ENCODE results near the gene ARL2BP.
A peak's percentile ranks its signal among the peaks of the same experiment; 100 is the strongest.
"Not testable (repeated sequence)": the region's sequence is repeated elsewhere in the genome, so short reads cannot be mapped to it uniquely, and the experiment has no call there.

Gene ARL2BP

DNA sequence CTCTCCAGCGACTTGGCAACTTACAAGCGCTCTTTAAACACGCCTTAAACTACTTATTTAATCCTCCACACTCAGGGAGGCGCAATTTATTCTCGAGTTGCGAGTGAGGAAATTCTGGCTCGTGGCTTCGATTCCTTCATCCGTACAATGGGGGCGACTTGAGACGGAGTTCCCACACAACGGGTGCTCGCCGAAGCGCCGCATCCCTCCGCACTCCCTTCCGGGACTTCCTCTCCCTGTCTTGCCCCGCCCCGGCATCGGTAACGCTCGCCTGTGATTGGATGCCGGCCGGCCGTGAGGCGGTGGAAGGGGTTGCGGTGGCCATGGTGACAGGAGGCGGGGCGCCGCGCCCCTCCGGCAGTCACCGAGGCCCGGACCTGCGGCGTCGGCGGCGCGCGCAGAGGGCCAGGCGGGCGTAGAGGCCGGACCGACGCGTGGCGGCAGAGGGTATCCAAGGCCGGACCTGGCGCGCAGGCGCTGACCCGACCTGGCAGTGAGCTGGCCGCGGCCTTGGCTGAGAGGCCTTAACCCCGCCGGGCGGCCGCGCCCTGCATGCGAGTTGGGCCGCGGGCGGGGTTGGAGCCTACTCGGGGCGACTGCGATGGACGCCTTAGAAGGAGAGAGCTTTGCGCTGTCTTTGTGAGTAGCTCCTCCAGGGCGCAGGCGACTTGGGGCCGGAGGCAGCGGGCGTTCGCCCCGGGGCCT, at the start of gene ARL2BP:
TSS of gene ARL2BP (plus strand) at position 493 of the 705 bp plus-strand sequence. CDS start at position 602, 109 bp downstream.
- DNase-seq = peak; percentile 96

DNA sequence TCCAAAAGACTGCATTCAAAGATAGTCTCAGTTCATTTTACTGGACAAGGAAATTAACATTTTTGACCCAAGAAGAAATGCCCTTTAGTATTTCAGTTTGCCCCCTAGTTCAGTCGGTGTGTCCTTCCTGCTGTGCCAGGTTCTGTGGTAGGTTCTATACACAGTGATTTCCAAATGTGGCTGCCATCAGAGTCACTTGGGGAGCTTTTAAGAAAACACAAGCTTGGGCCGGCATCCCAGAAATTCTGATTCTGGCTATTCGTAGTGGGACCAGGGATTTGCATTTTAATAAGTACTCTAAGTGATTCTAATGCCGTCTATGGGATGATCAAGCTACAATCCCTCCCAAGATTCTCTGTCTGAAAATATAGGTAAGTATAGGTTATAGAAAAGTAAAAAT, 48.8 kb upstream of the ARL2BP start:
- DNase-seq = no peak

DNA sequence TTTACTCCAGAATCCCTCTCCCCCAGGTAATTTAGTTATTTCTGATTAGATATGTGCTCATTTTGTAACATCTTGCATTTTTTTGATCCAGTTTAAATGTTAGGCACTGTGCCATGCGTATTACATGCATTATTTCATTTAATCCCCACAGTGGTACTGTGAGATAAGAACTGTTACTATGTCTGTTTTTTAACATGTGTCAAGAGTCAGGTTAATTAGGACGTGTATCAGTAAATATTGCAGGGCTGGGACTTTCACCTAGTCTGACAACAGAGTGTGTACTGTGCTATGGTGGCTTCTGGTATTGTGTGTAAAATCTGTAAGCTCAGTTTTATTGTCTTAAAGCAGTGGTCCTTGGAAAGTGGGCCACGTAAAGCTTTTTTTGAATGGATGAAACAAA, 48.3 kb upstream of the ARL2BP start:
- DNase-seq = no peak

DNA sequence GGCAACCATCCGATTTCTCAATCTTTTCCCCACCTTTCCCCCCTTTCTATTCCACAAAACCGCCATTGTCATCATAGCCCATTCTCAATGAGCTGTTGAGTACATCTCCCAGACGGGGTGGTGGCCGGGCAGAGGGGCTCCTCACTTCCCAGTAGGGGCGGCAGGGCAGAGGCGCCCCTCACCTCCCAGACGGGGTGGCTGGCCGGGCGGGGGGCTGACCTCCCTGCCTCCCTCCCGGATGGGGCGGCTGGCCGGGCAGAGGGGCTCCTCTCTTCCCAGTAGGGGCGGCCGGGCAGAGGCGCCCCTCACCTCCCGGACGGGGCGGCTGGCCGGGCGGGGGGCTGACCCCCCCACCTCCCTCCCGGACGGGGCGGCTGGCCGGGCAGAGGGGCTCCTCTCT, 44.7 kb upstream of the ARL2BP start:
- not testable (repeated sequence) for DNase-seq

DNA sequence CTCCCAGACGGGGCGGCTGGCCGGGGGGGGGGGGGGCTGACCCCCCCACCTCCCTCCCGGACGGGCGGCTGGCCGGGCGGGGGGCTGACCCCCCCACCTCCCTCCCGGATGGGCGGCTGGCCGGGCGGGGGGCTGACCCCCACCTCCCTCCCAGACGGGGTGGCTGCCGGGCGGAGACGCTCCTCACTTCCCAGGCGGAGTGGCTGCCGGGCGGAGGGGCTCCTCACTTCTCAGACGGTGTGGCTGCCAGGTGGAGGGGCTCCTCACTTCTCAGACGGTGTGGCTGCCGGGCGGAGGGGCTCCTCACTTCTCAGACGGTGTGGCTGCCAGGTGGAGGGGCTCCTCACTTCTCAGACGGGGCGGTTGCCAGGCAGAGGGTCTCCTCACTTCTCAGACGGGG, 44.1 kb upstream of the ARL2BP start:
- not testable (repeated sequence) for DNase-seq

DNA sequence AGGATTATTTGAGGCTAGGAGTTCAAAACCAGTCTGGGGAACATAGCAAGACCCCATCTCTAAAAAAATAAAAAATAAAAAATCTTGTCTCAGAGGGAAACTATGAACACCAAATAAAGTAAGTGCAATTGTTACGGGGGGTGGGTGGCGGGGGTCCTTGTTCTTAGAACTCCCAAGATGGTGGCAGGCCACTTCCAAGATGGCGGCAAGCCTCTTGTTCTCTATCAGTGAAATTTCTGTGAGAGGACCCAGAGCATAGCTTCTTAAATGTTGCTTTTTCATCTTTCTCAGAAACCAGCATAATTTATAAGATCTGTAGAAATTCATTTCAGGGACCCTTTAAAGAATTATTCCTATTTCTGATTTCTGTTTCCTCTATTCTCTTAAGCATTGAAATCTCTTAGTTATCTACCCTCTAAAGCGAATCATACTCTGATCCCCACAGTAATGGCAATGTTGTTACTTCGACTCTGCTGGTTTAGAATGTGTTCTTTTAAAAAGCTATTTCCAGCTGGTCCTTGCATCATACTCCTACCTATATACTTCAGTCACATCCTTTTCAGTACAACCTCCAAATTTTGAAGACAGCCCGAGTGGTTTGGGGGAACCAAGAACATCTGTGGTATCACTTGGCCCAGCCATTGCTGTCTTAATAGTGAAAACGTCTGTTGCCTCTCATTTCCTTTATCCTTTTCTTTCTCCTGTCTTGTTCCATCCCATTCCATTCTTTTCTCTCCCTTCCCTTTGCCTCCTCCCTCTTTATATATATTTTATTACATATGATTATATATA, 42.8 kb upstream of the ARL2BP start:
- no peak for DNase-seq

DNA sequence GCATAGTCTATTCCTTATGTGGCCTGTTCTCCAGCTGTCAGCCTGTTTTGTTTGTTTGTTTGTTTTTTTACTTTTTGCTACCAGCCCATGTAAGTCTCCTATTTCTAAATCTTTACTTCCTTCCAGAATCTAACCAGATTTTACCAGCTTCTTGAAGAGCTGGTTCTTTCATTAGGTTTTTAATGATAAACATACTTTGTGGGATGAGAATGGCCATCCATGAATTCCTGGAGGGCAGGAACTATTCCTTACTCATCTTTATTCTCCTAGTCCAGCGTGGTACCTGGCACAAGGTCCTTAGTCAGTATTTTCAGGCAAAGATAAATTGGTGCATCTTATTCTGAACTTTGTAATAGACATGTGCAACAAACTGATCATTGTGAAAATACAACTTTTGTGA, 41.6 kb upstream of the ARL2BP start:
- DNase-seq = no peak

DNA sequence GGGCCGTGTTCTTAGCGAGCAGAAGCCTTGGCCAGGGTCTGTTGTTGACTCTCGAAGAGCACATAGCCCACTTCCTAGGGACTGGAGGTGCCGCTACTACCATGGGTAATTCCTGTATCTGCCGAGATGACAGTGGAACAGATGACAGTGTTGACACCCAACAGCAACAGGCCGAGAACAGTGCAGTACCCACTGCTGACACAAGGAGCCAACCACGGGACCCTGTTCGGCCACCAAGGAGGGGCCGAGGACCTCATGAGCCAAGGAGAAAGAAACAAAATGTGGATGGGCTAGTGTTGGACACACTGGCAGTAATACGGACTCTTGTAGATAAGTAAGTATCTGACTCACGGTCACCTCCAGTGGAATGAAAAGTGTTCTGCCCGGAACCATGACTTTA, 40.4 kb upstream of the ARL2BP start:
- no peak for DNase-seq

DNA sequence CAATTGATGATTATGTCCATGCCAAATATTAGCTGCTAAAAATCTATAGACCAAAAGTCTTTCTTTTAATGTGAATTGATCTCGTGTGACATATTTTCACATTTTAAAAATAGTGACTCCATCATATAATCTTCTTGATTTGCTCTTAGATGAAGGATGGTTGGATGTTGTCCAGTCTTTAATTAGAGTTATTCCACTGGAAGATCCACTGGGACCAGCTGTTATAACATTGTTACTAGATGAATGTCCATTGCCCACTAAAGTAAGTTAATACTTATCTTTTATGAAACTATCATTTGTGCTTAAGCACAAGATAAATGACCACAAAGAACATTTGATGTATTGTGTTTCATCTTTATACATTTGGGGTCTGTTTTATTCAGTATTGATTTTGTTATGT, 36.1 kb upstream of the ARL2BP start:
- no peak for DNase-seq

DNA sequence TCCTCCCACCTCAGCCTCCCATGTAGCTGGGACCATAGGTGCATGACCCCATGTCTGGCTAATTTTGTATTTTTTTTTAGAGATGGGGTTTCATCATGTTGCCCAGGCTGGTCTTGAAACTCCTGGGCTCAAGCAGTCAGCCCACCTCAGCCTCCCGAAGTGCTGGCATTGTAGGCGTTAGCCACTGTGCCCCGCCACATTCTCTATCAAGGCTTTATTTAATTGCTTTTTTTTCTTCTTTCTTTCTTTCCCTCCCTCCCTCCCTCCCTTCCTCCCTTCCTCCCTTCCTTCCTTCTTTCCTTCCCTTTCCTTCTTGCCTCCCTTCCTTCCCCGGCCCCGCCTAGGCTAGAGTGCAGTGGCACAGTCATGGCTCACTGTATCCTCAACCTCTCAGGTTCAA, 35.3 kb upstream of the ARL2BP start:
- no peak for DNase-seq

DNA sequence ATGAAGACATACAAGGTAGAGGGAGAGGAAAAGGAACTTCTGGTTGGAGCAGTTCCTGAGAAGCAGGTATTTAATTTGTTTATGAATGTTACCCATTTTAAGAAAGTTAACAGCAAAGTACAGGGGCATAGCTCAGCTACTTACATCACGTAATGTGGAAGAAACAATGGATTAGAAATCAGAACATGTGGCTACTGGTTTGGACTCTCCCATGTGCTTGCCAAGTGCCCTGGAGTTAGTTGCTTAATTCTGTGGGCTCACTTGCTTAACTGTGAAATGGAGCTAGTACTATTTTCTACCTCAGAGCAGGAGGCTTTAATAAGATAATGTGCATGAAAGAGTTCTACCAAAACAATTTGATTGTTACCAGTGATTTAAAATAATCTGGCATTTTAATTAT, 31.6 kb upstream of the ARL2BP start:
- no peak for DNase-seq

DNA sequence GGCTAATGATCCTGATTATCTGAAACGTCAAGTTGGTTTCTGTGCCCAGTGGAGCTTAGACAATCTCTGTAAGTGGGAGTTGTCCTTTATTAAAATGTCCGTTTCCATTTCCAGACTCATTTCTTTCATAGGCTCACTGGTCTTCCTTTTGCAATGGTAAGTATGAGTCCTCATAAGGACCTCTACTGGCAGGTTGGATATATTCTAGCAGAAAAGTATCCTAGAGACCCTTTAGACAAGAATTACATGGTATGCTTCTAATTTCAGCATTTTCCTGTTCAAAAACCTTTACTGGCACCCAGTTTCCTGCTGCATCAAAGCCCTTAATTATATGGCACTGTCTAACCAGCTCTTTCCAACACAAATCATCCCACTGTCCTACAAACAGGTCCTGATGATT, 28.1 kb upstream of the ARL2BP start:
- no peak for DNase-seq

DNA sequence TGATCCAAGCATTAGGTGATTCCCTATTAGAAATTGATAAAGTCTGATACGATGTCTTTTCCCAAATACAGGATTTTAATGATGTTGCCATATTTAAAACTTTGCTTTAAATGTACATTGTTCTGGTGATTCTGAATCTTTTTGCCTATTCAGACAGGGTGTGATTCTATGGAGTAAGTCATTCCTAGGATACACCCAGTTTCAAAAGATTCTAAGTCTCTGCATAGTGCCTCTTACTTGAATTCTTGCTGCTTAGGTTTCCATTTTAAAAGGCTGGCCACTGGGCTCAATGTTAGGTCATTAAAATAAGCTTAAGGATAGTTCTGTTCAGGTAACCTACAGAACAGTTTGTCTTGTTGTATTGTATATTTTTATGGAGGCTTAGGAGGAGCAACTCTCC, 22.0 kb upstream of the ARL2BP start:
- no peak for DNase-seq

DNA sequence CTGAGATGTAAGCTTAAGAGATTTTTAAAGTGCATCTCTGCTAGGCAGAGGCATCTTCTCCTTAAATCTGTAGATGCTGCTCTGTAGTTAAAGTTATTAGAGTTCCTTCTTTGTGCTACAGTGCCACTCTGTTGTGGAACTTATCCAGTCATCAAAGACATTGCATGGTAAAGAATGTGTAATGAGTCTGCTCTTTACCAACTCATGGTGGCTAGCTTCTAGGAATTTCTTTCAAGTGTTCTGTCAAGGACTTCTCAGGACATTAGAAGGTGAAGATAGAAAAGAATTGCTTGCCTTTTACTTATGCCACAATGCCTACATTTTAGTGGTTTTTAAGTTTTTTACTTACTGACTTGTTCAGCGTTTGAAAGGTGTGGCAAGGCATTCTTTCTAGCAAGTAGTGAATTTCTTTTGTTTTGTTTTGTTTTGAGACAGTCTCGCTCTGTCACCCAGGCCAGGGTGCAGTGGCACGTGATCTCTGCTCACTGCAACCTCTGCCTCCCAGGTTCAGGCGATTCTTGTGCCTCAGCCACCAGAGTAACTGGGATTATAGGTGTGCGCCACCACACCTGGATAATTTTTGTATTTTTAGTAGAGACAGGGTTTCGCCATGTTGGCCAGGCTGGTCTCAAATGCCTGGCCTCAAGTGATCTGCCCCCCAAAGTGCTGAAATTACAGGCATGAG, 20.3 kb upstream of the ARL2BP start:
- no peak for DNase-seq

DNA sequence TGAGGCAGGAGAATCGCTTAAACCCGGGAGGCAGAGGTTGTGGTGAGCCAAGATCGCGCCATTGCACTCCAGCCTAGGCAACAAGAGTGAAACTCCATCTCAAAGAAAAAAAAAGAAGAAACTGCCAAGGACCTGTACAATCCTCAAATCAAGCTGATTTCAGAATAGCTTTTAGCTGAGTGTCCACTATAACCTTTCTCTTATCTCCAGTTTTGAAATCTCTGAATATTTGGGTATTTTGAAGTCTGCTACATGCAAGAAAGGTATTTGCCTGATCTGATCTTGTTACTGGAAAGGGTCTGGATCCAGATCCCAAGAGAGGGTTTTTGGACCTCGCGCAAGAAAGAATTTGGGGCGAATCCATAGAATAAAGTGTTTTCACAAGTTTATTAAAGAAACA, 19.1 kb upstream of the ARL2BP start:
- no peak for DNase-seq

DNA sequence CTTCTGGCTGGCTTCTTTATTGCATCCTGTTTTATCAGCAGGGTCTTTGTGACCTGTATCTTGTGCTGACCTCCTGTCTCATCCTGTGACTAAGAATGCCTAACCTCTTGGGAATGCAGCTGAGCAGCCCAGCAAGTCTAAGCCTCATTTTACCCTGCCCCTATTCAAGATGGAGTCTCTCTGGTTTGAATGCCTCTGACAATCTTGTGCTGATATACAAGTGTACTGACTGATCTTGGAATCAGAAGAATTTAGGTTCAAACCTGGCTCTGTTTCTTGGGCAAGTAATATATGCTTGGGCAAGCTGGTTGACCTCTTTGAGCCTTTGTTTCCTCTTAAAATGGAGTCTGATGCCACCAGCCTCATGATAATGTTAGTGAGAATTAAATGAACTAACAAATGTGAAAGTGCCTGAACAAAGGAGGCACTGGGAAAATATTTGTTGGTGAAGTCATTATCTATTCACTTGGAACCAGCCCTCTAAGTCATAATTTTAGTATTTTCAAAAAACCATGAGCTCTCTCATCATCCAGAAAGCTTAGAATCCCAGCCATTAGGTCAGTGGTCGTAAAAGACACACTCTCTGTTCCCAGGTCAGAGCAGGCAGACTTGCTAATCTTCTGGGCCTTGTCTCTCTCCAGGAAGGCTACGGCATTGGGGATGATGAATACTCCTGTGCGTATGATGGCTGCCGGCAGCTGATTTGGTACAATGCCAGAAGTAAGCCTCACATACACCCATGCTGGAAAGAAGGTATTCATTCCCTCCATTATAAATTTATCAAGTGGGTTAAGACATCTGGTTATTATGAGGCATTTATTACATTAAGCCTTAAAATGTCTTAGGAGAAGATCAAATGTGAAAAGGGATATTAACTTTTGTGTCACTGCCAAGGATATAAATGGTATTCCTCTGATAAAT, 18.1 kb upstream of the ARL2BP start:
- no peak for DNase-seq

DNA sequence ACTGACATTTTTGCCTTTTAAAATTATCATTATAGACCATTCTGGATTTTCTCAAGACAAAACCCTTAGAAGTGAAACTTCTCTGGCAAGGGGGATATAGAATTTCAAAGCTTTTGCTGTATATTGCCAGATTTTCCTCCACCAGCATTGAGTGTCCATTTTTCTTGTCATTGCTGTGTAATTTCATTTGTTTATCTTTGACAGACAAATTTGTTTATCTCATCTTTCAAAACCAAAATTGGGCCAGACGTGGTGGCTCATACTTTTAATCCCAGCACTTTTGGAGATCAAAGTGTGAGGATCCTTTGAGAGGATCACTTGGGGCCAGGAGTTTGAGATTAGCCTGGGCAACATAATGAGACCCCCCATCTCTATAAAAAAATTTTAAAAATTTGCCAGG, 16.0 kb upstream of the ARL2BP start:
- no peak for DNase-seq

DNA sequence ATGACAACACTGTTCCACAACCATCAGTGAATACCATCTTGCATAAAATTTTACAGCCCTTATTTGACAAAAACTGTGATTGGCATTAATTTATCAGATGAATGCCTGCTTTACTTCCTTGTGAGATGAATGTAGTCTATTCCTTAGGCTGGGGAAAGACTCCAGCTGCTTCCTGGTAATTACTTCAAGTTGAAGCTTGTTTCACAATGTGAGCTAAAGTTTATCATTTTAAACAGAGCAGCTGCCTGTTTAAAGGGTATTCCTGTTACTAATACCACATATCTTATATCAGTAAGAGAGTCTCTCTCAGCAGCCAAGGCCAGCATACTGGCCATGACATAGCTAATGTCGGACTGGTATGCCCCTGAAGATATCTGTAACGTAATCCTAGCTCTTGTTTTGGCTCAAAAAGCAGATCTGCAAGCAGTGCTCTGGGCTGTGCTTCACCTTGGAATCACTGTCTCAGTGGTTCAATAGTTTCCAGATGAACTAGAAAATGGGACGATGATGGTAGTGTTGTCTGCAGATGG, 13.2 kb upstream of the ARL2BP start:
- no peak for DNase-seq

DNA sequence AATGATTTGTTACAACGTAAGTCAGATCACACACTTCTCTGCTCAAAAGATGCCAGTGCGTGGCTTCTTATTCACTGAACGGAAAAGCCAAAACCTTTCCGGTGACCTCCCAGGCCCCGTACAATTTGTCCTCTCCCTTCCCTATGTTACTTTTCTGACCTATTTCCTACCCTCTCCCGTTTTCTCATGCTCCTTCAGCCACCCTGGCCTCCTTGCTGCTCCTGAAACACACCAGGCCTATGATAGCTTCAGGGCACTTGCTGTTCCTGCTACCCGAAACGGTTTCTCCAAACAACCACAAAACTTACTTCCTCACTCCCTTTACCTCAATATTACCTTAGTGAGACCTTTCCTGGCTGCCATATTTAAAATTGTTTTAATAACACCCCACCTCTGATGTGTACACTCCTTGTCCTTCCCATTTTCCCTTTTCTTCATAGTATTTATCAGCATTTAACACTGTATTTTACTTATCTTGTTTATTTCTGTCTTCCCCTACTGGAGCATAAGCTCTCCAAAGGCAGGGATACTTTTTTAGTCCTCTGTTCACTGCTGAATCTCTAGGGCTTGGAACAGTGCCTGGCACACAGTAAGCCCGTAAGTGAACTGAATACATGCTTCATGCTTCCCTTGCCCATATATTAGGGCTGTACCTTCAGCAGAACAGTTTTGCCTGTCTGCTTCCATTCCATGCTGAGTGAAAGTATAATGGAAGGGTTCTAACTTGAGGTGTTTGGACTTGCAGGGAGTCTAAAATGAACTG, 10.9 kb upstream of the ARL2BP start:
- DNase-seq = peak; percentile 18

DNA sequence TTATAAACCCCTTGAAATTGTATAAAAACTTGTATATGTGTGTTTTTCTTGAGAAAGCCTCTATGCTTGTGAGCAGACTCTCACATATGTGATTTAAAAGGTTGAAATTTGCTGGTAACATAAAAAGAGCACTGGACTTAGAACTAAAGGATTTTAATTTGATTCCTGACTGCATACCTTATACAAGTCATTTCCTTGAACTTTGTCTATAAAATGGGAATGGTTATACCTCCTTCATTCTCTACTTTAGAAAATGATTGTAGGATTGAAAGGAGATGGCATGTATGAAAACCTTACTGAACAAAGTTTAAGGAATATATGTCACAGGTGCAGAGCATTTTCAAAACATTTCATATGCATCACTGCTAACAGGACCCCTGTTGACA, 10.4 kb upstream of the ARL2BP start:
- DNase-seq = no peak

DNA sequence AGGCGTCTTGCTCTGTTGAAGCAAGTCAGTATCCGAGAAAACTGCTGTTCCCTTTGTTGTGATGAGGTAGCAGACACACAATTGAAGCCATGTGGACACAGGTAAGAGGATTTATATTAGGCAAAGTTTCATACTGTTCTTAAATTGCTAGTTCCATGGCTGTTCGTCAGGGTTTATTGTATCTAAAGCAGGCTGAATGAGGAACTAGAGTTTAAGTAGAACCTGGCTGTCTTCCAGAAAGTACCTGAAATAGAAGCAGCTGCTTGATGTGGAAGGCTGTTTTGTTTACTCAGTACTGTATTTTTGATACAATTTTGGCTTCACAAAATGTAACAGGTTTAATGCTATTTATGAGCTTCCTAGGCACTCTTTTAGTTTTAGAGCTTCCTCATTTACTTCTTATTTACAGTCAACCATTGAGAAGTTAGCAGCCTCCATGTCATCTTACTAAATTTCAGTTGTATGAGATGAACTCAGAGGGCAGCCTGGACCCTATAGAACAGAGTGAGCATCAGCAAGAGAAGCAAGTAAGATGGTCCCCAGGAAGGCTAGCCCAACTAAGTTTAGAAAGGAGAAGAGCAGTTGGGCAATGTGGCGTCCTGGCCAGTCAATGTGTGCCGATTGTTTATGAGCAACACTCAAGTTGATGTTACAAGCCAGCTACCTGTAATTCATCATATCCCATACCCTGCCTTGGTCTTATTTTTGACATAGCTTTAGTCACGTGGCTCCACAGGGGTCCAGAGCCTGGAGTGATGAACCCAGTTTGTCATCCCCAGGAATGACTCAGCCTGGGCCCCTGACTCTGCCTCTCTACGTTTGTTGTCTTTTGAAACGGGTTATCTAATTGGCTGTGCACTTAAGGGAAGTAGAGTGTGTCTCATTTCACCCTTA, 9.7 kb upstream of the ARL2BP start:
- peak; percentile 87 for DNase-seq
